ENCODE measurements around the gene CAPS2.
A peak's percentile ranks its signal among the peaks of the same experiment; 100 is the strongest.

The CAPS2 gene

DNA sequence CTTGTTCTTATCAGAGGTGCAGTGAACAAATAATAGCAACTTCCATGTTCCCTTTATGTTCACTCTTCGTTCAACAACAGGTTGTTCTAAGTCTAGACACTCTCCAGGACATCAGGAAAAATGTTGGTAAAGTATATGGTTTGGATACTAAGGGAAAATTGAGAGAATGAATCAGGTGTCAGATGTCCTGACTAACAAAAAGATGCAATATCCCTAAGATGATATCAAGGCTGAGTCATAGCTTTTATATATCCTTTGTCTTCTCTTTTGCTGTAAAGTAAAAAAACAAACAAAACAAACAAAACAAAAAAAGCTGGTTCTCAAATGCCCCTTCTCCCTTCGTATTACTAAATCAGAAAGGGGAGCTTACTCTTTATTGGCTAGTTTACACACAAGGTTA lies 15.4 kb upstream of the CAPS2 start (continued):
- TF ChIP-seq, protein P1, sequence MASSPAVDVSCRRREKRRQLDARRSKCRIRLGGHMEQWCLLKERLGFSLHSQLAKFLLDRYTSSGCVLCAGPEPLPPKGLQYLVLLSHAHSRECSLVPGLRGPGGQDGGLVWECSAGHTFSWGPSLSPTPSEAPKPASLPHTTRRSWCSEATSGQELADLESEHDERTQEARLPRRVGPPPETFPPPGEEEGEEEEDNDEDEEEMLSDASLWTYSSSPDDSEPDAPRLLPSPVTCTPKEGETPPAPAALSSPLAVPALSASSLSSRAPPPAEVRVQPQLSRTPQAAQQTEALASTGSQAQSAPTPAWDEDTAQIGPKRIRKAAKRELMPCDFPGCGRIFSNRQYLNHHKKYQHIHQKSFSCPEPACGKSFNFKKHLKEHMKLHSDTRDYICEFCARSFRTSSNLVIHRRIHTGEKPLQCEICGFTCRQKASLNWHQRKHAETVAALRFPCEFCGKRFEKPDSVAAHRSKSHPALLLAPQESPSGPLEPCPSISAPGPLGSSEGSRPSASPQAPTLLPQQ (tag by site-specific recombination; IDR thresholded peaks at IDR 0.05): no peak
- TF ChIP-seq ZNF394 (tag by site-specific recombination; IDR thresholded peaks at IDR 0.05; ENCODE audit: borderline replicate concordance): no peak
- no peak for TF ChIP-seq KLF9 (tag by site-specific recombination; IDR thresholded peaks at IDR 0.05; ENCODE audit: low read depth)
- no peak for TF ChIP-seq ZNF529 (tag by site-specific recombination; IDR thresholded peaks at IDR 0.05; ENCODE audit: insufficient replicate concordance)
- TF ChIP-seq ZNF555 (tag by site-specific recombination; conservative IDR thresholded peaks at IDR 0.05): no peak
- no peak for TF ChIP-seq ZNF830 (tag by site-specific recombination; IDR thresholded peaks at IDR 0.05; ENCODE audit: low read depth)
- TF ChIP-seq ZNF274 (IDR thresholded peaks at IDR 0.05; ENCODE audit: low read length): no peak
- no peak for TF ChIP-seq ZNF274 (tag by site-specific recombination; IDR thresholded peaks at IDR 0.05; ENCODE audit: borderline replicate concordance)
- TF ChIP-seq MZF1 (tag by site-specific recombination; IDR thresholded peaks at IDR 0.05; ENCODE audit: borderline replicate concordance): no peak
- TF ChIP-seq ZNF560 (tag by site-specific recombination; IDR thresholded peaks at IDR 0.05; ENCODE audit: borderline replicate concordance): no peak

DNA sequence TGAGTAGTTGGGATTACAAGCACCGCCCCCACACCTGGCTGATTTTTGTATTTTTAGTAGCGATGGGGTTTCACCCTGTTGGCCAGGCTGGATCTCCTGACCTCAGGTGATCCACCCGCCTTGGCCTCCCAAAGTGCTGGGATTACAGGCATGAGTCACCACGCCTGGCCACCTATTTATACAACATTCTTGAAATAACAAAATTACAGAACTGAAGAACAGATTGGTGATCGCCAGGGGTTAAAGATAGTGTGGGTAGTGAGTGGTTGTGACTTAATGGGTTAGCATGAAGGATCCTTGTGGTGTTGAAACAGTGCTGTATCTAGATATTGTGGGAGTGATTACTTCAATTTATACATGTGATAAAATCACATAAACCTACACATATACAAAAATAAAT lies 11.7 kb upstream of the CAPS2 start:
- Histone ChIP-seq H3K36me3 (ENCODE audit: control insufficient read depth in 2 of 2, insufficient read depth in 1 of 2, low read length in 2 of 2) (no peaks in the 10 kb centered on the region), H3K27ac (ENCODE audit: extremely low read depth, low read depth, low read length) (no peak overlapping the region), H3K4me3 (ENCODE audit: low read depth, low read length) (no peak overlapping the region), H3K4me1 (ENCODE audit: control insufficient read depth, insufficient read depth, low read length) (no peaks in the 10 kb centered on the region; the same call in 1 of the 2 replicates), H3K9me3 (ENCODE audit: control insufficient read depth, insufficient read depth, low read depth, low read length) (no peaks in the 10 kb centered on the region)
- ChIA-PET CTCF (interaction anchor here (0.6 kb wide), 1 partner anchor 17 kb away, joined by 3 read pairs; no protein-coding TSS in a partner anchor), POLR2A (no interaction called here)
- TF ChIP-seq EGR2 (tag by site-specific recombination; IDR thresholded peaks at IDR 0.05; ENCODE audit: low read depth) (peak; percentile 56), ZNF830 (tag by site-specific recombination; IDR thresholded peaks at IDR 0.05; ENCODE audit: low read depth) (no peak)

DNA sequence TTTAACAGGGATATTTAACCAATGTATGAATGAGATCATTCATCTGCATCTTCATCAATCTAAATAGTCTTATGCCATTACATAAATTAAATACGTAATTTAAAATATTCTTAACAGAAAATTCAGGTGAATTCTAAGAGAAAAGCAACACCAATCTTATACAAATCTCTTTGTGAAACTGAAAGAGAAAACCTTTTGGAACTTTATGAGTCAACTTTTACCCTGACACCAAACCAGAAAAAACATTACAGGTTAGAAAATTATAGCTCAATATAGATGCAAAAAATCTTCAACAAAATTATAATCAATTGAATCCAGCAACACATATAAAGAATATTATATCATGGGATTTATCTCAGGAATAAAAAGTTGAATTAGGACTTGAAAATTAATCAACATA lies 7.8 kb upstream of the CAPS2 start:
- ChIA-PET POLR2A (no interaction called here), CTCF (interaction anchor here (2.2 kb wide), 1 partner anchor 54 kb away, joined by 7 read pairs; the partner anchor contains the start of gene GLIPR1L2)
- Histone ChIP-seq H3K4me3 (ENCODE audit: low read depth, low read length) (no peak overlapping the region), H3K27ac (ENCODE audit: extremely low read depth, low read depth, low read length) (no peak overlapping the region), H3K36me3 (ENCODE audit: control insufficient read depth in 2 of 2, insufficient read depth in 1 of 2, low read length in 2 of 2) (no peaks in the 10 kb centered on the region), H3K9me3 (ENCODE audit: control insufficient read depth, insufficient read depth, low read depth, low read length) (no peaks in the 10 kb centered on the region), H3K4me1 (ENCODE audit: control insufficient read depth, insufficient read depth, low read length) (no peaks in the 10 kb centered on the region)
- TF ChIP-seq ZNF701 (tag by site-specific recombination; IDR thresholded peaks at IDR 0.05) (no peak), PRDM1 (tag by site-specific recombination; IDR thresholded peaks at IDR 0.05) (no peak), KLF7 (tag by site-specific recombination; IDR thresholded peaks at IDR 0.05; ENCODE audit: borderline replicate concordance) (no peak), ZBTB8A (tag by site-specific recombination; IDR thresholded peaks at IDR 0.05) (no peak), ZNF654 (tag by site-specific recombination; IDR thresholded peaks at IDR 0.05; ENCODE audit: low read depth) (no peak), ZNF404 (tag by site-specific recombination; IDR thresholded peaks at IDR 0.05) (no peak), REPIN1 (tag by site-specific recombination; IDR thresholded peaks at IDR 0.05; ENCODE audit: low read depth) (no peak), ZNF785 (tag by site-specific recombination; IDR thresholded peaks at IDR 0.05) (no peak), ZNF549 (tag by site-specific recombination; IDR thresholded peaks at IDR 0.05) (no peak), ZNF596 (tag by site-specific recombination; IDR thresholded peaks at IDR 0.05) (no peak), ZNF624 (tag by site-specific recombination; IDR thresholded peaks at IDR 0.05) (no peak)
- TF ChIP-seq, protein P2, sequence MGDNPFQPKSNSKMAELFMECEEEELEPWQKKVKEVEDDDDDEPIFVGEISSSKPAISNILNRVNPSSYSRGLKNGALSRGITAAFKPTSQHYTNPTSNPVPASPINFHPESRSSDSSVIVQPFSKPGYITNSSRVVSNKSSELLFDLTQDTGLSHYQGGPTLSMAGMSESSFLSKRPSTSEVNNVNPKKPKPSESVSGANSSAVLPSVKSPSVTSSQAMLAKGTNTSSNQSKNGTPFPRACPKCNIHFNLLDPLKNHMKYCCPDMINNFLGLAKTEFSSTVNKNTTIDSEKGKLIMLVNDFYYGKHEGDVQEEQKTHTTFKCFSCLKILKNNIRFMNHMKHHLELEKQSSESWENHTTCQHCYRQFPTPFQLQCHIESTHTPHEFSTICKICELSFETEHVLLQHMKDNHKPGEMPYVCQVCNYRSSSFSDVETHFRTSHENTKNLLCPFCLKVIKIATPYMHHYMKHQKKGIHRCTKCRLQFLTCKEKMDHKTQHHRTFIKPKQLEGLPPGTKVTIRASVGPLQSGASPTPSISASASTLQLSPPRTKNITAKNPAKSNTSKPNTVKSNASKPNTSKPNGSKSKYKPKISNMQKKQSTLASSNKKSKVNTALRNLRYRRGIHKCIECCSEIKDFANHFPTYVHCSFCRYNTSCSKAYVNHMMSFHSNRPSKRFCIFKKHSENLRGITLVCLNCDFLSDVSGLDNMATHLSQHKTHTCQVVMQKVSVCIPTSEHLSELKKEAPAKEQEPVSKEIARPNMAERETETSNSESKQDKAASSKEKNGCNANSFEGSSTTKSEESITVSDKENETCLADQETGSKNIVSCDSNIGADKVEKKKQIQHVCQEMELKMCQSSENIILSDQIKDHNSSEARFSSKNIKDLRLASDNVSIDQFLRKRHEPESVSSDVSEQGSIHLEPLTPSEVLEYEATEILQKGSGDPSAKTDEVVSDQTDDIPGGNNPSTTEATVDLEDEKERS (tag by site-specific recombination; IDR thresholded peaks at IDR 0.05): no peak
- TF ChIP-seq, protein P3, sequence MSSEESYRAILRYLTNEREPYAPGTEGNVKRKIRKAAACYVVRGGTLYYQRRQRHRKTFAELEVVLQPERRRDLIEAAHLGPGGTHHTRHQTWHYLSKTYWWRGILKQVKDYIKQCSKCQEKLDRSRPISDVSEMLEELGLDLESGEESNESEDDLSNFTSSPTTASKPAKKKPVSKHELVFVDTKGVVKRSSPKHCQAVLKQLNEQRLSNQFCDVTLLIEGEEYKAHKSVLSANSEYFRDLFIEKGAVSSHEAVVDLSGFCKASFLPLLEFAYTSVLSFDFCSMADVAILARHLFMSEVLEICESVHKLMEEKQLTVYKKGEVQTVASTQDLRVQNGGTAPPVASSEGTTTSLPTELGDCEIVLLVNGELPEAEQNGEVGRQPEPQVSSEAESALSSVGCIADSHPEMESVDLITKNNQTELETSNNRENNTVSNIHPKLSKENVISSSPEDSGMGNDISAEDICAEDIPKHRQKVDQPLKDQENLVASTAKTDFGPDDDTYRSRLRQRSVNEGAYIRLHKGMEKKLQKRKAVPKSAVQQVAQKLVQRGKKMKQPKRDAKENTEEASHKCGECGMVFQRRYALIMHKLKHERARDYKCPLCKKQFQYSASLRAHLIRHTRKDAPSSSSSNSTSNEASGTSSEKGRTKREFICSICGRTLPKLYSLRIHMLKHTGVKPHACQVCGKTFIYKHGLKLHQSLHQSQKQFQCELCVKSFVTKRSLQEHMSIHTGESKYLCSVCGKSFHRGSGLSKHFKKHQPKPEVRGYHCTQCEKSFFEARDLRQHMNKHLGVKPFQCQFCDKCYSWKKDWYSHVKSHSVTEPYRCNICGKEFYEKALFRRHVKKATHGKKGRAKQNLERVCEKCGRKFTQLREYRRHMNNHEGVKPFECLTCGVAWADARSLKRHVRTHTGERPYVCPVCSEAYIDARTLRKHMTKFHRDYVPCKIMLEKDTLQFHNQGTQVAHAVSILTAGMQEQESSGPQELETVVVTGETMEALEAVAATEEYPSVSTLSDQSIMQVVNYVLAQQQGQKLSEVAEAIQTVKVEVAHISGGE (tag by site-specific recombination; conservative IDR thresholded peaks at IDR 0.05; ENCODE audit: low read depth): no peak
- TF ChIP-seq, protein P4, sequence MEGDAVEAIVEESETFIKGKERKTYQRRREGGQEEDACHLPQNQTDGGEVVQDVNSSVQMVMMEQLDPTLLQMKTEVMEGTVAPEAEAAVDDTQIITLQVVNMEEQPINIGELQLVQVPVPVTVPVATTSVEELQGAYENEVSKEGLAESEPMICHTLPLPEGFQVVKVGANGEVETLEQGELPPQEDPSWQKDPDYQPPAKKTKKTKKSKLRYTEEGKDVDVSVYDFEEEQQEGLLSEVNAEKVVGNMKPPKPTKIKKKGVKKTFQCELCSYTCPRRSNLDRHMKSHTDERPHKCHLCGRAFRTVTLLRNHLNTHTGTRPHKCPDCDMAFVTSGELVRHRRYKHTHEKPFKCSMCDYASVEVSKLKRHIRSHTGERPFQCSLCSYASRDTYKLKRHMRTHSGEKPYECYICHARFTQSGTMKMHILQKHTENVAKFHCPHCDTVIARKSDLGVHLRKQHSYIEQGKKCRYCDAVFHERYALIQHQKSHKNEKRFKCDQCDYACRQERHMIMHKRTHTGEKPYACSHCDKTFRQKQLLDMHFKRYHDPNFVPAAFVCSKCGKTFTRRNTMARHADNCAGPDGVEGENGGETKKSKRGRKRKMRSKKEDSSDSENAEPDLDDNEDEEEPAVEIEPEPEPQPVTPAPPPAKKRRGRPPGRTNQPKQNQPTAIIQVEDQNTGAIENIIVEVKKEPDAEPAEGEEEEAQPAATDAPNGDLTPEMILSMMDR (tag by site-specific recombination; IDR thresholded peaks at IDR 0.05): no peak
